WI38 (cell line): ENCODE data around the gene USH2A.

Experiments used
- H3K4me3 ChIP-seq: 2 replicates; pipeline ENCODE4 v1.5.1; 2011; ENCODE audit warnings: low read depth, mild to moderate bottlenecking, control low read depth, low read length
- CTCF ChIP-seq: IDR thresholded peaks from 2 replicates; pipeline ENCODE4 v1.5.1; 2012; ENCODE audit warnings: low read depth, mild to moderate bottlenecking, control low read depth, low read length

USH2A gene

GRCh38 chr1:216330262-216330661 lies 93.0 kb downstream of the USH2A start:
- no peak for TF ChIP-seq CTCF
- no peak overlapping the region for H3K4me3 ChIP-seq

GRCh38 chr1:216325946-216326345 lies 97.3 kb downstream of the USH2A start:
- no peak for TF ChIP-seq CTCF
- H3K4me3 ChIP-seq: no peak overlapping the region

DNA sequence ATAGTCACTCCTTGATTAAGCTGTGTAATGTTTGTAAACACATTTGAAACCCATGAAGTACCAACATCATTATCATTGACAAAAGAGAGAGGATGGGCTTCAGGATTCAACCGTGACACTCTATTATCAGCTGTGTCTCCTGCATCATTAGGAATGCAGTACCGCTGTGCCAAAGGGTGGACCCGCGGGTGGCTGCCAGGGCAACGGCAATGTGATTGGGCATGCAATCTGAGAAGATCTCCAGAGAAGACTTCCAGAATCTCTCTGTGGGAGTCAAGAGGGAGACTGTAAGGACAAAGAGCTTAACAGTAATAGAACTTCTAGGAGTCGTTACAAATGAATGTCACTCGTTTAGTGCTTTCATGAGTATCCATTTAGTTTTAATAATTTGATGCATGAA lies 97.9 kb downstream of the USH2A start:
- no peak for TF ChIP-seq CTCF
- no peak overlapping the region for H3K4me3 ChIP-seq

DNA sequence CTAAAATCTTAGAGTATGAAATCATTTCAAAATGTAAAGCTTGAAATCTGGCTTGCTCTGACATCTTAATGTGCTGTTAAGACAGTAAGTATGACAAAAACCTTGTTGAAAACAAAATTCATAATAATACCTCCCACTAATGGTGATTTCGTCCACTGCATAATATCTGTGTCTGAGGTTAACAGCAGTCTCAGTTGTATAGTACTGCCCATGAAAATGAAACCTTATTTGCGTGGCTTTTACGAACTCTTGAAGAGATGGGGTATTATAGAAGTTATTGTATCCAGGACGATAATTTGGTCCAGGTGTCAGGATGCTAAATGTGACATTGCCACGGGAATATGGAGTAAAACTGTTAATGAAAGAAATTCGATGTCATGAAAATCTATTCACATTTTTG lies 99.9 kb downstream of the USH2A start:
- no peak for TF ChIP-seq CTCF

GRCh38 chr1:216314379-216315095 lies 108.7 kb downstream of the USH2A start:
- no peak for TF ChIP-seq CTCF
- H3K4me3 ChIP-seq: no peak overlapping the region

More for the DNA sequence above, 99.9 kb downstream of the USH2A start:
- H3K4me3 ChIP-seq: no peak overlapping the region

DNA sequence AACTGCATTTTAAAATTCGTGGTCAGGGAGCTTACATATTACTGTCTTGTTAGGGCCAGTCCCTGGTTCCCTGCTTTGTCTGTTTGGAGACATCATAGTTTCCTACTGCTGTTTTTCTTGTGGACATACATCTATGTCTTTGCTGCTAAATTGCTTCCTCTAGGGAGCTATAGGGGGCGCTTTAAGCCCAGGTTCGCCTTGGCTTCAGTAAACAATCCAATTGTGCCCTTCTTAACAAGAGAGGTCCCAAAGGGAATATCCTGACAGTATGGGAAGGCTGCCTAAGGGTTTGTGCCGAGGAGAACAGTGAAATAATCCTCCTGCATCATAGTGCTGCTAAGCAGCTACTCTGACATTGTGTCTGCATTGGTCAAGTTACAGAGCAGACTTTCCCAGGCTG lies 112.5 kb downstream of the USH2A start:
- H3K4me3 ChIP-seq: no peak overlapping the region
- peak; percentile 59 for TF ChIP-seq CTCF

- TF ChIP-seq CTCF: no peak
- no peak overlapping the region for H3K4me3 ChIP-seq
Observed at GRCh38 chr1:216306830-216307229, 116.4 kb downstream of the USH2A start.
